ENCODE measurements around the gene CMBL. TPM values are rescaled to one million over a fixed set of nuclear protein-coding genes. Genes with fewer than 3 reads are reported as not detected.

Gene CMBL
- total RNA-seq, 1 donor from 2014 or later, result not detected

DNA sequence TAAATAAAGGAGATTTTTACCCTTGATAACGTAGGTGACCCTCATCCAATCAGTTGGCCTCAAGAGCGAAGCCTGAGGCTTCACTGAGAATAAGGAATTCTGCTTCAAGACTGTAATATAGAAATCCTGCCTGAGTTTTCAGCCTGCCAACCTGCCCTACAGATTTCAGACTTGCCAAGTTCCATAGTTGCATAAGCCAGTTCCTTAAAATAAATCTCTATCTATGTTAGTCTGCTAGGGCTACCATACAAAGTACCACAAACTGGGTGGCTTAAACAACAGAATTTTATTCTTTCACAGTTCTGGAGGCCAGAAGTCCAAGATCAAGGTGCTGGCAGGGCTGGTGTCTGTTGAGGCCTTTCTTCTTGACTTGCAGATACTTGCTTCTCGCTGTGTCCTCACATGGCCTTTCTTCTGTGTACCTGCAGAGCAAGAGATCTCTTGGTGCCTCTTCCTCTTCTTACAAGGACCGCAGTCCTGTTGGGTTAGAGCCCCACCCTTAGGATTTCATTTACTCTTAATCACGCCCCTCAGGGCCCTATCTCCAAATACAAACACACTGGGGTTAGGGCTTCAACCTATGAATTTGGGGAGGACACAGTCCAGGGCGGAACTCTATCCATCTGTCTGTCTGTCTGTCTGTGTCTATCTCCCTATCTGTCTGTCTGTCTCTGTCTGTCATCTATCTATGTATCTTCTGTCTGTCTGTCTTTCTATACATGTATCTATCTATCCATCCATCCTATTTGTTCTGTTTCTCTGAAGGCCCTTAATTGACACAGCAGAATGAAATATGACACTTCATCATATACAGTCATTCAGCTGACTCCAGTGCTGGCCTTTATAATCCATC is 17.0 kb upstream of the CMBL start:
- Mint-ChIP-seq H3K36me3 (ENCODE audit: low read depth) (no peaks in the 10 kb centered on the region), H3K9me3 (no peaks in the 10 kb centered on the region), H3K4me3 (no peak overlapping the region), H3K27me3 (peaks cover 7% of the 10 kb centered on the region), H3K4me1 (no peaks in the 10 kb centered on the region), H3K27ac (no peak overlapping the region)
- no peak for ATAC-seq (ENCODE audit: low read depth)
- POLR2A ChIA-PET, result no interaction called here
- TF ChIP-seq, protein P1, sequence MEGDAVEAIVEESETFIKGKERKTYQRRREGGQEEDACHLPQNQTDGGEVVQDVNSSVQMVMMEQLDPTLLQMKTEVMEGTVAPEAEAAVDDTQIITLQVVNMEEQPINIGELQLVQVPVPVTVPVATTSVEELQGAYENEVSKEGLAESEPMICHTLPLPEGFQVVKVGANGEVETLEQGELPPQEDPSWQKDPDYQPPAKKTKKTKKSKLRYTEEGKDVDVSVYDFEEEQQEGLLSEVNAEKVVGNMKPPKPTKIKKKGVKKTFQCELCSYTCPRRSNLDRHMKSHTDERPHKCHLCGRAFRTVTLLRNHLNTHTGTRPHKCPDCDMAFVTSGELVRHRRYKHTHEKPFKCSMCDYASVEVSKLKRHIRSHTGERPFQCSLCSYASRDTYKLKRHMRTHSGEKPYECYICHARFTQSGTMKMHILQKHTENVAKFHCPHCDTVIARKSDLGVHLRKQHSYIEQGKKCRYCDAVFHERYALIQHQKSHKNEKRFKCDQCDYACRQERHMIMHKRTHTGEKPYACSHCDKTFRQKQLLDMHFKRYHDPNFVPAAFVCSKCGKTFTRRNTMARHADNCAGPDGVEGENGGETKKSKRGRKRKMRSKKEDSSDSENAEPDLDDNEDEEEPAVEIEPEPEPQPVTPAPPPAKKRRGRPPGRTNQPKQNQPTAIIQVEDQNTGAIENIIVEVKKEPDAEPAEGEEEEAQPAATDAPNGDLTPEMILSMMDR (IDR thresholded peaks at IDR 0.05), result no peak
- intact Hi-C loops (cut with micrococcal nuclease), result no loop called here
- DNase-seq, result no peak
- CTCF ChIA-PET, result no interaction called here

GRCh38 chr5:10323588-10324488 is 16.1 kb upstream of the CMBL start:
- Mint-ChIP-seq H3K9me3 (no peaks in the 10 kb centered on the region), H3K27me3 (peaks cover 2% of the 10 kb centered on the region), H3K36me3 (ENCODE audit: low read depth) (no peaks in the 10 kb centered on the region), H3K4me3 (no peak overlapping the region), H3K27ac (no peak overlapping the region), H3K4me1 (no peaks in the 10 kb centered on the region)
- no peak for DNase-seq
- intact Hi-C loops (cut with micrococcal nuclease), result no loop called here
- CTCF ChIA-PET, result no interaction called here
- TF ChIP-seq, protein P1 (IDR thresholded peaks at IDR 0.05), result no peak
- ATAC-seq (ENCODE audit: low read depth), result no peak
- POLR2A ChIA-PET, result no interaction called here

- Mint-ChIP-seq H3K36me3 (ENCODE audit: low read depth) (no peaks in the 10 kb centered on the region), H3K4me3 (no peak overlapping the region), H3K27ac (no peak overlapping the region), H3K4me1 (no peaks in the 10 kb centered on the region), H3K27me3 (no peaks in the 10 kb centered on the region), H3K9me3 (no peaks in the 10 kb centered on the region)
- ChIA-PET POLR2A (no interaction called here), CTCF (no interaction called here)
- intact Hi-C loops (cut with micrococcal nuclease), result no loop called here
- no peak for ATAC-seq (ENCODE audit: low read depth)
- TF ChIP-seq, protein P1 (IDR thresholded peaks at IDR 0.05), result no peak
- DNase-seq, result no peak
Measured at GRCh38 chr5:10321882-10322281, 14.2 kb upstream of the CMBL start.

- Mint-ChIP-seq H3K36me3 (ENCODE audit: low read depth) (no peaks in the 10 kb centered on the region), H3K27ac (no peak overlapping the region), H3K9me3 (no peaks in the 10 kb centered on the region), H3K27me3 (no peaks in the 10 kb centered on the region), H3K4me1 (no peaks in the 10 kb centered on the region), H3K4me3 (no peak overlapping the region)
- ChIA-PET CTCF (no interaction called here), POLR2A (no interaction called here)
- TF ChIP-seq, protein P1 (IDR thresholded peaks at IDR 0.05), result no peak
- DNase-seq (no peak), ATAC-seq (ENCODE audit: low read depth) (no peak)
- intact Hi-C loops (cut with micrococcal nuclease), result no loop called here
Measured at GRCh38 chr5:10320793-10321192, 13.1 kb upstream of the CMBL start.

GRCh38 chr5:10319202-10319851 is 11.6 kb upstream of the CMBL start:
- no peak overlapping the region for H3K27ac Mint-ChIP-seq
- no peak overlapping the region for H3K4me3 Mint-ChIP-seq
- TF ChIP-seq, protein P1 (IDR thresholded peaks at IDR 0.05), result no peak
- no peaks in the 10 kb centered on the region for H3K9me3 Mint-ChIP-seq
- no peaks in the 10 kb centered on the region for H3K36me3 Mint-ChIP-seq (ENCODE audit: low read depth)
- no peaks in the 10 kb centered on the region for H3K27me3 Mint-ChIP-seq
- no peak for DNase-seq
- intact Hi-C loops (cut with micrococcal nuclease), result no loop called here
- no peak for ATAC-seq (ENCODE audit: low read depth)
- ChIA-PET CTCF (no interaction called here), POLR2A (no interaction called here)
- H3K4me1 Mint-ChIP-seq, result no peaks in the 10 kb centered on the region

Measured in activated B cell treated with CpG ODN at 0.5 μM for 24 hours (primary cell).